GM21526 (cell line): ENCODE data around the gene ZBTB16.

Experiments
- ATAC-seq: cut with Tn5 transposase; IDR thresholded peaks from one replicate; pipeline ENCODE4 v1.9.1; 2021; ENCODE audit warnings: moderate library complexity; ENCODE audit not compliant: unreplicated experiment, low FRiP score

ZBTB16 gene

DNA sequence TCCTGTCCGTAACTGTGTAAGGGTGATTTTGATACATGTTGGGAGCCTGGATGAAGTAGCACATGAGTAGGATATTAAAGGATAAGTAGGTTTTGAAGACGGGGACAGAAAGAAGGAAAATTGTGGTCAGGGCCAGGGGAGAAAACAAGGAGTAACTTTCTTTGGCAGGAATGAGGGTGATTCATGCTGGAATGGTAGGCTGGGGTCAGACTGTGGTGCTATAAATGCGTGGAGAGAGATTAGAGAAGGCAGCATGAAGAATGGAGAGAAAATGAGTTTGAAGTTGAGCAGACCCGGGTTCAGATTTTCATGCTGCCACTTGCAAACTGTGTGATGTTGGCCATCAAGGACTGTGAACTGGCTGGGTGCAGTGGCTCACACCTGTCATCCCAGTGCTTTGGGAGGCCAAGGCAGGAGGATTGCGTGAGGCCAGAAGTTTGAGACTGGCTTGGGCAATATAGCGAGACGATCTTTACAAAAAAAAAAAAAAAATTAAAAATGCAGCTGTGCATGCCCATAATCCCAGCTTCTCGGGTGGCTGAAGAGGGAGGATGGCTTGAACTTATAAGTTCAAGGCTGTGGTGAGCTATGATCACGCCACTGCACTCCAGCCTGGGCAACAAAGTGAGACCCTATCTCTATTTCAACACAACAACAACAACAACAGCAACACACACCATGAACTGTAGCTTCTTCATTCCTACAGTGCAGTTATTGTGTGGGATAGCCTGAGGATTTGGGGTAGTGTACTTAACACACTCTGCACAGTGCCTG lies 22.3 kb downstream of the ZBTB16 start:
- ATAC-seq = no peak

DNA sequence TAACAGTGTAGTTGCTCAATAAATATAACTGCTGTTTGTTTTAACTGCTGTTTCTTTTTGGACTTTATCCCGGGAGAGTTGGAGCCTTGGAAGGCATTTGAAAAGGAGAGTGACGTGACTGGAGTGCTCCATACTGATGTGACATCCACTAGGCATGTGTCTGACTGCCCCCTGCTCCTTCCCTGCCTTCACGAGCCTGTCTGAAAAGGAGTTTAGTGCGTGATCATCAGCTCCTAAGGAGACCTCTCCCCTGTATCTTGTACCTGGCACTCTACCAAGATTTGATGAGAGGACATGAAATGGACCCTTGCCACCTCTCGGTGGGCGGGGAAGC lies 22.9 kb downstream of the ZBTB16 start:
- no peak for ATAC-seq

DNA sequence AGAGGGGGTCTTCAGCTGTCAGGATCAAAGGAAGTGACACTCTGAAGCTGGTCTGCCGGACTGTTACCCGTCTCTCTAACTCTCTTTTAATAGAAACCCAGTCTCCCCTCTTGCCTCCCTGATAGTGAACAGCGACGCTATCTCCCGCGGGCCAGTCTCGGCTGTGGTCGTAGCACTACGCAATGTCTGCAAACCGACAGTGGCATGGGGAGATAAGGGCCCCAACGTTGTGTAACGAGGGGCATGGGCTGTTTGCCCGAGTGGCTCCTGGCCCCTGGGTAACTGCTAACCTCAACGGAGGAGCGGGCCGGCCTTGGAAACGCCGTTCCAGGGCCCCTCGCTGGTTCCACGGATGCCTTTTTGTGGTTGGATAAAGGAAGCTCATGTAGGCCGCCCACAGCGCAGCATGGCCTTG lies 23.3 kb downstream of the ZBTB16 start:
- ATAC-seq = no peak

DNA sequence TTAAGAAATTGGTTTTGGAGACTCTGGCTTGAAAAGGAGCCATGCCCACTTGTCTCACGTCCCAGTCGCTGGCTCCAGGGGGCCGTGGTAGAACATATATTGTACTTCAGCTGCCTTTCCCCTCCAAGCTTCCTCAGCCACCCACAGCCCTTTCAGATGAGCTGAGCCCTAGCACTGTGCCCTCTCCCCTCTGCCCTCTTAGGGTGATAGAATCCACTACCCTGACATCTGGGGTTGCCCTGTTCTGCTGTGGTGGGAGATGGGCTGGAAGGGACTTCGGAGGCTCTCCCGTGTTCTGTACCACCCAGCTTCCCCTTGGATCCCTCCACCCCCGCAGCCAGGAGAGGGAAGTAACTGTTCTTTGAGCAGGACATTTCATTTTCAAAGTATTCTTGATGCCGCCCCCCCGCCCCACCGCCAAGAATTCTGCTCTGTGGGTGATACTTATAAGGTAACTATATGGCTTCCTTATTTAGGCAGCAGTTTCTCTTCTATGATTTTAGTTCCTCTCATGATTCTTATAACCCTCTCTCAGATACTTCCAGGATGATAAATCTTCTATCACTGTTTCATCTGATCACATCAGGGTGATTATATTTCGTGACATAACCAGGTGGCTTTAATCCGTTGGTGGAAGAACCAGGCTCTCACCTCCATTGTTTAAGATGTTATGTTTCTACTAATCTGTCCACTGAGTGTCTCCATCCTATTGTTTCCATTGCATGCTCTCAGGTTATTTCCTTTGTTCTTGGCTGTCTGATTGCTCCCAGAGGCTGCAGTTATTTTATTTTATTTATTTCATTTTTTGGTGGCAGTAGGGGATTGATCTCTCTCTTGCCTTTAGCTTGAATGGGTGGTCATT lies 24.1 kb downstream of the ZBTB16 start:
- ATAC-seq = no peak

DNA sequence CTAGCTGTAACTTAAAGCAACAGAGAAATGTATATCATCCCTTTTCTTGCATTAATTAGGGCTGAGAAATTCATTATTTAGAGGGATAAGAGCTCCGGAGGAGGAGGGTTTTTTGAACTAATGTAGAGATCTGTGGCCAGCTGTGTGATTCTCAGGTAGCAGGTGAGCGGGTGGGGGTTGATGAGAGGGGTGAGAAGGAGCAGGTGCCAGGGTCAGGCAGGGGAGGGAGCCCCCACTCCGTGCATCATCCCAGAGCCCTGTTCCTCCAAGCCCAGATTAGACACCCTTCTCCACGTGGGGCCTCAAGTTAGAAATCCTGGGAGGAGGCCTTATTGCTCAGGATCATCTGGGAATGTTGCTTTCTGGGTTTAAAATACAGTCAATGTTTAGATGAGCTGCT lies 24.9 kb downstream of the ZBTB16 start:
- ATAC-seq = no peak

DNA sequence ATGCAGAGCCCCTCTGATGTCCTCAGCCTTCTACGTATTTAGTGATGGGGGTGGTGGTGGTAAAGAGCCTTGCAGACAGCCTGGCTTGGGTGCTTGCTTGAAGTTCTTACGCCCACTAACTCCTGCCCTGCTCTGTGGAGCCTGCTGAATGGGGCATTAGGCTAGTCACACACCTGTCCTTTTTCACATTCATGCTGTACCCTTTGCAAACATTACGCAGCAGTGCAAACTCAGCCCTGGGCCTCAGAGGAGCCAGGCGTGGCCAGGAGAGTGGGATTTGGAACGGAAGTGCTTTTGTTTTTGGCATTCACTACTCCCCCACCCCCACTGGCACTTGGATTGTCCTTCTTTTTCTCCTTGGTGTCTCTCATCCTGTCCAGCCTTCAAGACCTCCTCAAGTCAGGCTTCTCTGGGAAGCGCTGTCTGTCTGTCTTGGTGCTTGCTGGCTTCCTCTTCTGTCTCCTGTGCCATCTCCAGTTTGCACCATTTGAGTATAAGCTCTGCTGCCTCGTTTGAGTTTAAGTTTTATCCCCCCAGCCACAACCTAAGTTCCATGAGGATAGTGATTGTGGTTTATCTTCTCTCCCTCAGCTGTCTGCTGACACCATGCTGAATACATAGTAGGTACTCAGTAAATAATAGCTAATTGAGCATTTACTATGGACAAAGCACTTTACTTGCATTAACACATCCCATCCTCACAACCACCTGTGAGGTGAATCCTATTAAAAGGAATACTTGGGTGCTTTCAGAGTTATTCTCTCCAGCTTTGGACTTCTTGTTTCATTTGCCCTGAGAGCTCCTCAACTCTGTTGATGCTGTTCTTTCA lies 26.7 kb downstream of the ZBTB16 start:
- no peak for ATAC-seq

DNA sequence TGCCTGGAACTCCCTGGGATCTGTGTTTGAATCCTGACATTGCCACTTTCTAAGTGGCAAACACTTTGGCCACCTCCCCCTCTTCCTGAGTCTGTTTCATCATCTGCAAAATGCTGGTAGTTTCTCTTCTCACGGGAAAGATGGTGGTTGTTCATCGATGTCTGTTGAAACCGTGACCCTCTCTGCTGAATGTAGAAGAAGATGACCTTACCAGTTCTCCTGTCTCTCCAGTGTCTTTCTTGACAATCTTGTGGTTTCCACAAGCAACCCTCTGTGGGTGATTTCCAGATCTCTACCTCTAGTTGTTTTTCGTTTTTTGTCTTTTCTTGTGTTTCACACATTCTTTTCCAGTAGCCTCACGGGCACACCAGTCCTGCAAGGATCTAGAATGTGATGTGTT lies 27.5 kb downstream of the ZBTB16 start:
- no peak for ATAC-seq

DNA sequence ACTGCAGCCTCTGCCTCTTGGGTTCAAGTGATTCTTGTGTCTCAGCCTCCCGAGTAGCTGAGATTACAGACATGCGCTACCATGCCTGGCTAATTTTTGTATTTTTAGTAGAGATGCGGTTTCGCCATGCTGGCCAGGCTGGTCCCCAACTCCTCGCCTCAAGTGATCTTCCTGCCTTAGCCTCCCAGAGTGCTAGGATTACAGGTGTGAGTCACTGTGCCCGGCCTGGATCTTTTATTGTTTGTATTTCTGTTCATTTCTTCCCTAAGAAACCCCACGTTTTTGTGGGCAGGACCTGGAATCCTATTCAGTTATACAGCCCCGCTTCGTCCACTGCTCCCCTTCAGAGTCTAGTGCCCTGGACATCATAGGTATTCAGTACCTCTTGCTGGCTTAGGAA lies 28.7 kb downstream of the ZBTB16 start:
- no peak for ATAC-seq

DNA sequence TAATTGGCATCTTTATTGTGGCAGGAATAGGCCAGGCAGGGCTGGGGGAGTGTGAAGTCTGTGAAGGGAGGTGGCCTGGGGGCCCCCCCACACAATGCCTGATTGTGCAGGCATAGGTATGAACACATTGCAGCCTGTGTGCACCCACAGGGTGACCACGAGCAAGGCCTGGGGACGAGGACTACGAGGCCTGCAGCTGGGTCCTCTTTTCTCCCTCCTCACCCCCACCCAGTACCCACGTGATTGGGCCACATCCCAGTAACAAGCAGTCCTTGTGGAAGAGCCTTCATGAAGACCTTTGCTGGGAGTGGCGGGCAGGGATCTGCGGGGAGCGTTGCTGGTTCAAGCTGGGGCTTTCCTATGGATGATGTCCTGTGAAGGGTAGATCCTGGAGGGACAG lies 29.3 kb downstream of the ZBTB16 start:
- ATAC-seq = no peak

DNA sequence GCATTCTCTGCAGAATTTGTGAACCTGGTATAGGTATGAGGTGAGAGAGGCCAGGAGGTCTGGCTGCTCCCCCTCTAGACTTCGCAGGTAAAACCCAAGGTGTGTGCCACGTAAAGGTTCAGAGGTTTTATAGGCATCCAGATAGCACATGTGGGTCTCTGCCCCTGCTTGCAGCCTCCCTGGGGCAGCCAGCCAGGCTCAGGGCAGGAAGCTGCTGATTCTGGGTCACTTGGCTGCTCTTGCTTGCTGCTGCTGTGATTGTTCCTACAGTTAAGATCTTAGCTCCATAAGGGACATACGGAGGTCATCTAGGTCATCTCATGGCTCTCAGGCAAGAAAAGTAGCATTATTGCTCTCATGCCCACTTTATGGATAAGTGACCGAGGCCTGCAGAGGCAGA lies 30.2 kb downstream of the ZBTB16 start:
- no peak for ATAC-seq

DNA sequence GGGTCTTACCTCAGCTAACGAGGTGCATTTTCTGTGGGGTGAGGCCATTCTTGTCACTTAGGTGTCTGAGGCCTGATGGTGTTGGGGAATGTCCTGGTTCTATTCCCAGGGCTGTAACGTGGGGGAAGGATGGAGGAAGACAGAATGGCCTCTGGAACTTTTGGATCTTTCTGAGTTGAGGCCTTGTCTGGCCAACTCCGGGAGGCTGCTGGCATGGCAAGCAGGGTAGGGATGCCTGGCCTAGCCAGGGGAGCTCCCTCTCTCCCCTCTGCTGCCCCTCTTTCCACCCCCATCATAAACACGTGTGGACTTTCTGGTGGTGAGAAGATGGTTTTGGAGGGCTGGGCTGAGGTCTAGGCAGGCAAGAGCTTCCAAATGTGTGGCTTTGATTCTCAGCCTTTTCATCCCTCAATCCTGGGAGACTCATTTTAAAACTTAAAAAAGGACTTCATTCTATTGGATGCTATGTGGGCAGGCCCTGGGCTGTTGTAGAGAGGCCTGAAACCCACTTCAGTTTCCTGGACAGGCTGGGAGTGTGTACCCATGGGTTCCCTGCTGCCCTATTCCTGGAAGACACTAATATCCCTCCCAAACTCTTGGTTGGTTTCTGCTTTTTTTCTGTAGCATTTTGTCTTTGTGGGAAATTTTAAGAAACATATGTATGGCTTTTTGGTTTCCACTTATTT lies 30.9 kb downstream of the ZBTB16 start:
- no peak for ATAC-seq

DNA sequence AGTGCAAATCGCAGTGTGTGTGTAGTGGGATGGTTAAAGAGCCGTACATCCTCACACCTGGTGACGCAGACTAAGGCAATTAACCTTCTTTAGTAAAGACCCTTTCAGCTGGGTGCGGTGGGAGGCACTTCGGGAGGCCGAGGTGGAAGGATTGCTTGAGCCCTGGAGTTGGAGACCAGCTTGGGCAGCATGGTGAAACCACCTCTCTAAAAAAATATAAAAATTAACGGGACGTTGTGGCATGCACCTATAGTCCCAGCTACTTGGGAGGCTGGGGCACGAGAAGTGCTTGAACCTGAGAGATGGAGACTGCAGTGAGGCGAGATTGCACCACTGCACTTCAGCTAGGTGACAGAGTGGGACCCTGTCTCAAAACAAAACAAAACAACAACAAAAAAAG lies 31.5 kb downstream of the ZBTB16 start:
- no peak for ATAC-seq

DNA sequence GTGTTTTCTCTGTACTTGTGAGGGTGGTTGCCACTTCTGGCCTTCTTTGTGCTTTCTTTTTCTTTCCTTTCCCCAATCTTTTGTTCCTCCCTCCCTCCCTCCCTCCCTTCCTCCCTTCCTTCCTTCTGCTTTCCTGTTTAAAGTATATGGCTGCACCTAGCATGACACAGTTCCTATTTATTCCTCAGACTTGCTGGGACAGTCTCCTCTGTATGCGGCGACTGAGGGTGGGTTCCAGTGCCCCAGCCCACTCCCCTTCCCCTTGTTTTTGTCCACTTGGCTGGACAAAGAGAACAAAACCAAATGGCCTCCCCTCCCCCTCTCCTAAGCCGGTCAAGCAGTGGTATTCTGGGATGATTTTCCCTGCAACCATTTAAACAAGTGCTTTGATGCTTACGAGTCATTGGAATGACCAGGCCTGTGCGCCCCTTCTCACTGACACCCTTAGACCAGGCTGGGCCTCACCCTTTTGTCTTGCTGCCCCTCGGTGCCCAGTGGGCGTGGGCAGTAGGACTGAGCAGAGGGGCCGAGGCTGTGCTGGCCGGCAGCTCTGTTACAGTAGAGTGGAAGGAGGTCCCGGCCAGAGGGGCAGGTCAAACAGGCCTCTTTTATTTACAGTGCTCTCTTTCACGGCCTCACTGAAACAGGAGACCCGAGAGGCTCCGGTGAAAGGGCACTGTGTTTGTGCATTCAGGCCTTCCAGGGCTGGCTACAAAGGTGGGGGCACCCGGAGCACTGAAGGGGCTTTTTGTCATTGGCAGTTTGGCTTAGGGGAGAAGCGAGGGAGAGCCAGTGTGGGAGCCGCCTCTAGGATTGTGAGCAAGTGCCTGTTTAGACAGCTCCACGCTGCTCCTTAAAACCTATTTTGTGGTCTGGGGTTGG lies 32.2 kb downstream of the ZBTB16 start:
- no peak for ATAC-seq

DNA sequence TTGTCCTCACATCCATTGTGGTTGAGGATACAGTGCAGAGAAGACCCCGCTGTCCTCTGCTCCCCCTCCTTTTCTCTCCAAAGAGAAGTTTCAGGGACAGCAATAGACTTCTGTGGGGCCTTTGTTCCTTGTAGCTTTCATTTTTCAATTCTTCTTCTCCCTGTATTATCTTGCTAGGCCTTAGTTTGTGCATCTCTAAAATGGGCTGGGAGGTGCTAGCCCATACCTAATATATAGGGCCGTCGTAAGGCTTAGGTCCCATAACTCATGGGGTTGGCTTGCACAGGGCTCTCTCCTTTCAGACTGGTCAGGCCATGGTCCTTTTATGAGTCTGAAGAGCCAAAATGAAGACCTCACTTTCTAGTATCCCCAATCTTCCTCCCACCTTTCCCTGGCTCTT lies 33.0 kb downstream of the ZBTB16 start:
- no peak for ATAC-seq

DNA sequence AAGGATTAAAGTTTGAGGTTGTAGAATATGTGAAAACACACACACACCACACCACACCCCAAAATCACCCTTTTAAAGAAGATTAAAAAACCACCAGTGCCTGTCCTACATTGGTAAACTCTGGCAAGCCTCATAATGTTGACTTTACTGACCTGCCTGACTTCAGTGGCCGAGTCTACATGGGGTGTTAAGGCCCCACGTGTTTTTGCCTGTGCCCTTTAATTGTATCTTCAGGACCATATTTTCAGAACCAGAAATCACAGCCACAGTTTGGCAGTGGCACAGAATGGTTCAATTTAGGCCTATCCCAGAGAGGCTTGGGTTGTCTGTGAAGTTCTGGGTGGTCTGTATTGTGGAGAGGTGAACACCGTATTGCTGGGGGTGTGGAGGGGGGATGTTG lies 33.4 kb downstream of the ZBTB16 start:
- ATAC-seq = no peak

DNA sequence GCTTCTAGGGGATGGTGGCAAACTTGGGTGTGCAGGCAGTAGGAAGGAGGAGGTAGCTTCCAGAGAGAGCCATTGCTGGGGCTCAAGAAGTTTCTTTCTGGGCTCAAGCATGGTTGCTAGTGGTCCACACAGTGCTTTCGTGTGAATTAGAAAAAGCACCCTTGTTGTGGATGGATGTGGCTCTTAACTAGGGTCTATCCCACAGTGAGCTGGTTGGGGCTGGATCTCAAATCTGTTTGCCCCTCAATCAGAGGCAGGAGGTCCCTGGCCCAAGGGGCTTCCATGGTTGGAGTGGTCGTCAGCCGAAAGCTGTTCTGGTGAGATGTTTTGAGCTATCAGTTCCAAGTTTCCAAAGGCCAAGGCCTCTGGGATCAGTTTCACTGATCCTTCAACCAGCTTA lies 35.0 kb downstream of the ZBTB16 start:
- no peak for ATAC-seq

DNA sequence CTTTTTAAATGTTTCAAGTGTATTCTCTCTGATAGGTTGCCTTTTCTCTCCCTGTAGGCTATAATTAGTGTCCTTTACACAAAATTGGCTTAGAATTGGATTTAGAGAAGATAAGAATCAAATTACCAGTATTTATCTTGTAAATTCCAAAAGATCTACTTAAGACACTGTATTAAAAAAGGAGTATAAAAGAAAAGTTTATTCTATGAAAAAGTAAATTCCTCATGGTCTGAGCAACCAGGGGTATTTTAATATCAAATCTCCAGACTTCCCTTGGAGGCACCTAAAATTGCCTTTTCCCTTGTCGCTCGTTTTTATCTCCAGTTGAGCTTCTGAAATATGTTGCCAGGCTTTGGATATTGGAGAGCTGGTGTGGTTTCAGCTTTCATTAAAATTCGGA lies 36.4 kb downstream of the ZBTB16 start:
- ATAC-seq = no peak

DNA sequence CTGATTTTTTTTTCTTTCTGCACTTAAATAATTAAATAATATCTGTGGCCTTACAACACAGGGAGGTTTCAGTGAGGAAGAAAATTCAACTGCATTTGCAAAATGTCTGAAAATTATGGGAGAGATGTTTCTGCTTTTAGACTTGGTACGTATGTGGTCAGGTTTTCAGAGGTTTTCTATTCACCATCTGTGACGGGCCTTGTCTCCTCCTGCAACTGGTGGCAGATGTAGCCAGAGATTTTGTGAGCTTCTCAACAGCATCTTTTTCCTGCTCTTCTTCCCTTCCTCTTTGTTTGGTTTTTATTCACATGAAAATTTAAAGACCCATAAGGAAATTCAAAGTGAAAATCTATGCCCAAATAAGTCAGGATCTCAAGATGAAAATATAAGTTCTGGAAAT lies 38.3 kb downstream of the ZBTB16 start:
- no peak for ATAC-seq

DNA sequence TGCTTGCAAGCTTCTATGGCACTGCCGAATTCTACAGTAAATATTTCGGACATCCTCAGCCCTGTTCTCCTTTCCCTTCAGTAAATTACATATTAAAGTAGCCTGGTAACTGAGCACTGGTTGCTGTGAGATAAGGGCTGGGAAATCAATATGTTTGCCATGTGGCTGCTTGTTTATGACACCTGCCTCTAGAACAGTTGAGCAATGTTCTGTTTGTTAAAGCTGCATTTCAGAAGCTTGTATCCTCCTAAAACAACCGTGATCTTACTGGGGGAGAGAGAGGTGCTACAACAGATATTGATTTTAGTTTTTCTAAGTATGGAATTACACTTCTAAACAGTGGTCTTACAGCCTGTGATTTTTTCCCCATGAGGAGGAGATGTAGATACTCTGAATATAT lies 39.4 kb downstream of the ZBTB16 start:
- no peak for ATAC-seq
